Retinal pigment epithelial cell (primary cell): ENCODE measurements around the gene RPP14.

Experiments
- DNase-seq: peaks from one replicate; pipeline ENCODE4 v3.0.0-alpha.2; 2010; ENCODE audit warnings: low read depth
- H3K4me3 ChIP-seq: 2 replicates; pipeline ENCODE4 v1.5.1; 2011; ENCODE audit warnings: mild to moderate bottlenecking, low read length, control low read depth, moderate library complexity
- CTCF ChIP-seq: conservative IDR thresholded peaks from 2 replicates; pipeline ENCODE4 v1.5.1; 2011; ENCODE audit warnings: low read depth, low read length, control low read depth, inconsistent platforms

The RPP14 gene

GRCh38 chr3:58305882-58306711 lies at the start of gene RPP14, which contains the start of gene HTD2:
RPP14 (plus strand) TSS chr3:58306245; CDS start chr3:58310330, 4,085 bp downstream.
HTD2 (plus strand) TSS chr3:58306520; CDS start chr3:58317614, 11,094 bp downstream.
- H3K4me3 ChIP-seq: peak within 1 kb of the TSS; percentile 96
- peak; percentile 86 for DNase-seq
- TF ChIP-seq CTCF: peak; percentile 98

- no peak for TF ChIP-seq CTCF
- DNase-seq: no peak
- H3K4me3 ChIP-seq: no peak overlapping the region
Observed at GRCh38 chr3:58256511-58256910, 49.5 kb upstream of the RPP14 start.

- no peak overlapping the region for H3K4me3 ChIP-seq
- no peak for TF ChIP-seq CTCF
- DNase-seq: no peak
Observed at GRCh38 chr3:58258392-58259055, 47.5 kb upstream of the RPP14 start.

GRCh38 chr3:58260261-58260731 lies 45.7 kb upstream of the RPP14 start:
- no peak for DNase-seq
- H3K4me3 ChIP-seq: no peak overlapping the region
- no peak for TF ChIP-seq CTCF

- TF ChIP-seq CTCF: no peak
- H3K4me3 ChIP-seq: no peak overlapping the region
- no peak for DNase-seq
Observed at GRCh38 chr3:58260733-58261132, 45.3 kb upstream of the RPP14 start.

GRCh38 chr3:58261954-58262666 lies 43.9 kb upstream of the RPP14 start:
- no peak for DNase-seq
- no peak for TF ChIP-seq CTCF
- no peak overlapping the region for H3K4me3 ChIP-seq
